K562 (cell line): ENCODE results near the gene PODXL2.

Experiments
- ATF7 ChIP-seq: fragments of 450-650 bp; IDR thresholded peaks from 2 replicates; pipeline ENCODE4 v1.7.1; 2014; ENCODE audit warnings: mild to moderate bottlenecking, moderate library complexity
- CEBPB ChIP-seq: fragments of 450-650 bp; IDR thresholded peaks from 2 replicates; pipeline ENCODE4 v1.6.1; 2016; ENCODE audit warnings: missing genetic modification characterization, missing compliant biosample characterization
- RCOR1 ChIP-seq, 2 experiments: IDR thresholded peaks; 2 replicates each; pipeline ENCODE4 v1.6.1; 2012; ENCODE audit warnings: low read depth in 2 of 2, low read length in 2 of 2, borderline replicate concordance in 1 of 2, improper control_type of control experiment in 1 of 2
- SIX5 ChIP-seq, 2 experiments: IDR thresholded peaks; 2 replicates each; pipeline ENCODE4 v1.6.1; 2011; ENCODE audit warnings: low read length in 2 of 2, borderline replicate concordance in 1 of 2, low read depth in 1 of 2, mild to moderate bottlenecking in 1 of 2, moderate library complexity in 1 of 2; ENCODE audit not compliant: insufficient read depth in 1 of 2
- ZBTB1 ChIP-seq: sonication (generic); formaldehyde crosslinking; IDR thresholded peaks from 2 replicates; pipeline ENCODE4 v1.8.1; 2023; ENCODE audit warnings: missing genetic modification reagents, low read depth, mild to moderate bottlenecking, borderline replicate concordance

DNA sequence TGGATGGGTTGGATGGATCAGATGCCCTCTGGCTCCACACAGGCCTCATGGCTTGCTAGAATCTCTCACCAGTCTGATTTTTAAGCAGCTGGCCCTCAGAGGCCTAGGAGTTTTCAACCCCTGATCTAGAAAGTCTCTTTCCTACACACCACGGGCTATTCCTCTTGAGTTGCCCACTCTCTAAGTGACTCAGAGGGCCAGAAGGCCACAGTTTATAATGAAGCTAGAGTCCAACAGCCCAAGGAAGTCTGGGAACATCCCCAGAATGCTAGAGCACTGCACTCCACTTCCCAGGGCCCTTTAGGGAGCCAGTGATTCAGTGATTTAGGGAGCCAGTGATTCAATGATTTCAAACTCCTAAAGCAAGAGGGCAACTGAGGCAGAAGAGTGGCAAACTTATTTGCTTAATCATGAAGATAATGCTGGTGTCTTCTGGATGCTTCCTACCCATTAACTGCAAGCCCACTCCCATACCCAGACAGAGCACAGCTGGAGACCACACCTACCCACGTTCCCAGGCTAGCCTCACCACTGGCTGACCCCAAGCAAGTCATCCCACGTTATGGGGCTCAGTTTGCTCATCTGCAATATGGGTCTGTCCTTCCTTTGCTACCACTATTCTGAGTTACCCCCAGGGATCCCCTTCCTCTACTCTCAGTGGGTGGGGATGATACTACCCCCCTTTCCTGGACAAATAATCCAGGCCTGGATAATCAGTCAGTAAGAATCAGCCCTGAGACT lies 80.5 kb downstream of the PODXL2 start:
- no peak for TF ChIP-seq RCOR1 (IDR thresholded peaks at IDR 0.05; ENCODE audit: borderline replicate concordance in 1 of 2, low read depth in 2 of 2, low read length in 2 of 2)
- no peak for TF ChIP-seq CEBPB (tag)
- no peak for TF ChIP-seq ATF7
- TF ChIP-seq SIX5 (IDR thresholded peaks at IDR 0.05; ENCODE audit: borderline replicate concordance in 1 of 2, insufficient read depth in 1 of 2, low read depth in 1 of 2, low read length in 2 of 2), result no peak
- TF ChIP-seq ZBTB1 (CRISPR knock-in tag), result no peak
